ENCODE data around the gene APOL2.

APOL2 gene

DNA sequence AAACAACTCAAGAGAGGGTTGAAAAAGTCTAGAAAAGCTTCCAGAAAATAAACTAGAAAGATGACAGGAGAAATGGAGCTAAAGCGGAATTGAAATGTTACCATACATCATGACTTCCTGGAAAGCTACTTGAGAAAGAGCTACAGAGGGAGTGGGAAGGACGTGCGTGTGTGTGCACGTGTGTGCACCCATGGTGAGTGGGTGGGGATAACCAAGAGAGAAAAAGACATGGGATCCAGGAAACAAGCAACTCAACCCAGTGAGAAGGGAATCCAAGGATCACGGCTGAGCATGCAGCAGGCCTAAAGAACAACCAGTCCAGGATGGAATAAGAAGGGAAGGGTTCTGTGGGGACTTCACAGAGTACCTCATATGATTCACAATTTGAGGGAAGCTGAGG, 35.2 kb upstream of the APOL2 start:
- TF ChIP-seq SIN3A (IDR thresholded peaks at IDR 0.05; ENCODE audit: borderline replicate concordance, insufficient read depth, low read length) (no peak), POLR2AphosphoS5 (IDR thresholded peaks at IDR 0.05; ENCODE audit: low read depth, low read length) (no peak), FOXP2 (optimal IDR thresholded peaks at IDR 0.05; ENCODE audit: borderline replicate concordance, extremely low read depth, extremely low read length, insufficient read depth) (no peak)
- TF ChIP-seq, protein P1, sequence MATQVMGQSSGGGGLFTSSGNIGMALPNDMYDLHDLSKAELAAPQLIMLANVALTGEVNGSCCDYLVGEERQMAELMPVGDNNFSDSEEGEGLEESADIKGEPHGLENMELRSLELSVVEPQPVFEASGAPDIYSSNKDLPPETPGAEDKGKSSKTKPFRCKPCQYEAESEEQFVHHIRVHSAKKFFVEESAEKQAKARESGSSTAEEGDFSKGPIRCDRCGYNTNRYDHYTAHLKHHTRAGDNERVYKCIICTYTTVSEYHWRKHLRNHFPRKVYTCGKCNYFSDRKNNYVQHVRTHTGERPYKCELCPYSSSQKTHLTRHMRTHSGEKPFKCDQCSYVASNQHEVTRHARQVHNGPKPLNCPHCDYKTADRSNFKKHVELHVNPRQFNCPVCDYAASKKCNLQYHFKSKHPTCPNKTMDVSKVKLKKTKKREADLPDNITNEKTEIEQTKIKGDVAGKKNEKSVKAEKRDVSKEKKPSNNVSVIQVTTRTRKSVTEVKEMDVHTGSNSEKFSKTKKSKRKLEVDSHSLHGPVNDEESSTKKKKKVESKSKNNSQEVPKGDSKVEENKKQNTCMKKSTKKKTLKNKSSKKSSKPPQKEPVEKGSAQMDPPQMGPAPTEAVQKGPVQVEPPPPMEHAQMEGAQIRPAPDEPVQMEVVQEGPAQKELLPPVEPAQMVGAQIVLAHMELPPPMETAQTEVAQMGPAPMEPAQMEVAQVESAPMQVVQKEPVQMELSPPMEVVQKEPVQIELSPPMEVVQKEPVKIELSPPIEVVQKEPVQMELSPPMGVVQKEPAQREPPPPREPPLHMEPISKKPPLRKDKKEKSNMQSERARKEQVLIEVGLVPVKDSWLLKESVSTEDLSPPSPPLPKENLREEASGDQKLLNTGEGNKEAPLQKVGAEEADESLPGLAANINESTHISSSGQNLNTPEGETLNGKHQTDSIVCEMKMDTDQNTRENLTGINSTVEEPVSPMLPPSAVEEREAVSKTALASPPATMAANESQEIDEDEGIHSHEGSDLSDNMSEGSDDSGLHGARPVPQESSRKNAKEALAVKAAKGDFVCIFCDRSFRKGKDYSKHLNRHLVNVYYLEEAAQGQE (IDR thresholded peaks at IDR 0.05; ENCODE audit: insufficient read depth in 1 of 2, low read depth in 2 of 2, low read length in 2 of 2): no peak

DNA sequence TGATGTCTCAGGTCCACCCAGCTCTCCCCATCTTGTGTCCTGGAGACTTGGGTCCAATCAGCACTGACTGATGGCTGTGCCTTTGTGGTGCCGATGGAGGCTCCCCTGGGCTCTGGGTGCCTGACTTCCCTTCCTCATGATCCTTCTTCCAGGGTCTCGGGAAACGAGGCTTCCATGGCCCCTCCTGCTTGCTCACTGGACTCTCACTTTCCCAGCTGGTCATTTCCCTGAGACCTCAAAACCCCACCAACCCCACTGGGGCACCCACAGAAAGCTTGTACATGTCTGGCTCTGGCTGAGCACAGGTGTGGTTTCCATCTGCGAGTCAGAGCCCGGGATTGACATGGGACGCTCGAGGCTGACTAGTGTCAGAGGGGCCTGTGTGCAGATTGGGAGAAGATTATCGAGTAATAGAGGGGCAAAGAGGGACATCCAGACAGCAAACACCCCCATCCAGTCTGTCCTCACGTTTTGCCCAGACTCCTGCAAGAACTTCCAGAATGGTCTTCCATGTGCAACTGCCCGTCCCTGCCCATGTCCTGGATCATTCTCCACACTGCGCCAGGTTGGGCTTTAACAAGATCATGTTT, 28.7 kb upstream of the APOL2 start:
- TF ChIP-seq, protein P1 (IDR thresholded peaks at IDR 0.05; ENCODE audit: insufficient read depth in 1 of 2, low read depth in 2 of 2, low read length in 2 of 2): no peak
- no peak for TF ChIP-seq TAF1 (IDR thresholded peaks at IDR 0.05; ENCODE audit: borderline replicate concordance, insufficient read depth, low read length)
- no peak for TF ChIP-seq FOXP2 (optimal IDR thresholded peaks at IDR 0.05; ENCODE audit: borderline replicate concordance, extremely low read depth, extremely low read length, insufficient read depth)
- no peak for TF ChIP-seq POLR2AphosphoS5 (IDR thresholded peaks at IDR 0.05; ENCODE audit: low read depth, low read length)
- TF ChIP-seq SIN3A (IDR thresholded peaks at IDR 0.05; ENCODE audit: borderline replicate concordance, insufficient read depth, low read length): no peak

DNA sequence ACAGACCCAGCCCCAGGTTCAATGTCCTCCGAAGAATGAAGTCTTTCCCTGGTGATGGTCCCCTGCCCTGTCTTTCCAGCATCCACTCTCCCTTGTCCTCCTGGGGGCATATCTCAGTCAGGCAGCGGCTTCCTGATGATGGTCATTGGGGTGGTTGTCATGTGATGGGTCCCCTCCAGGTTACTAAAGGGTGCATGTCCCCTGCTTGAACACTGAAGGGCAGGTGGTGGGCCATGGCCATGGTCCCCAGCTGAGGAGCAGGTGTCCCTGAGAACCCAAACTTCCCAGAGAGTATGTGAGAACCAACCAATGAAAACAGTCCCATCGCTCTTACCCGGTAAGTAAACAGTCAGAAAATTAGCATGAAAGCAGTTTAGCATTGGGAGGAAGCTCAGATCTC, 27.7 kb upstream of the APOL2 start:
- TF ChIP-seq SIN3A (IDR thresholded peaks at IDR 0.05; ENCODE audit: borderline replicate concordance, insufficient read depth, low read length) (no peak), FOXP2 (optimal IDR thresholded peaks at IDR 0.05; ENCODE audit: borderline replicate concordance, extremely low read depth, extremely low read length, insufficient read depth) (no peak), POLR2AphosphoS5 (IDR thresholded peaks at IDR 0.05; ENCODE audit: low read depth, low read length) (no peak), TAF1 (IDR thresholded peaks at IDR 0.05; ENCODE audit: borderline replicate concordance, insufficient read depth, low read length) (no peak)
- TF ChIP-seq, protein P1 (IDR thresholded peaks at IDR 0.05; ENCODE audit: insufficient read depth in 1 of 2, low read depth in 2 of 2, low read length in 2 of 2): no peak

GRCh38 chr22:36259615-36260300, 20.4 kb upstream of the APOL2 start:
- no peak for TF ChIP-seq SIN3A (IDR thresholded peaks at IDR 0.05; ENCODE audit: borderline replicate concordance, insufficient read depth, low read length)
- no peak for TF ChIP-seq FOXP2 (optimal IDR thresholded peaks at IDR 0.05; ENCODE audit: borderline replicate concordance, extremely low read depth, extremely low read length, insufficient read depth)
- no peak for TF ChIP-seq TAF1 (IDR thresholded peaks at IDR 0.05; ENCODE audit: borderline replicate concordance, insufficient read depth, low read length)
- TF ChIP-seq POLR2AphosphoS5 (IDR thresholded peaks at IDR 0.05; ENCODE audit: low read depth, low read length): no peak
- TF ChIP-seq, protein P1 (IDR thresholded peaks at IDR 0.05; ENCODE audit: insufficient read depth in 1 of 2, low read depth in 2 of 2, low read length in 2 of 2): no peak

Data from PFSK-1 (cell line).